Activated naive CD4-positive, alpha-beta T cell treated with Interleukin-2 at 50 U/mL for 16 hours (primary cell): ENCODE results near the gene HSD17B12.
"Not testable (repeated sequence)": the region's sequence is repeated elsewhere in the genome, so short reads cannot be mapped to it uniquely, and the experiment has no call there.

ENCODE experiments used
- DNase-seq: peaks from one replicate; pipeline ENCODE4 v3.0.0-alpha.2; 2020

The HSD17B12 gene

GRCh38 chr11:43748095-43748494 is 67.6 kb downstream of the HSD17B12 start:
- DNase-seq: no peak

- no peak for DNase-seq
These were observed 71.2 kb downstream of the HSD17B12 start for GRCh38 chr11:43751726-43752125.

- no peak for DNase-seq
These were observed 76.0 kb downstream of the HSD17B12 start for GRCh38 chr11:43756575-43756974.

- DNase-seq: no peak
These were observed 78.4 kb downstream of the HSD17B12 start for GRCh38 chr11:43758927-43759326.

- no peak for DNase-seq
These were observed 80.4 kb downstream of the HSD17B12 start for GRCh38 chr11:43760902-43761301.

GRCh38 chr11:43765194-43765593 is 84.7 kb downstream of the HSD17B12 start:
- no peak for DNase-seq

- not testable (repeated sequence) for DNase-seq
These were observed 88.1 kb downstream of the HSD17B12 start for GRCh38 chr11:43768654-43769053.

- no peak for DNase-seq
These were observed 89.6 kb downstream of the HSD17B12 start for GRCh38 chr11:43770173-43770572.

- DNase-seq: no peak
These were observed 92.2 kb downstream of the HSD17B12 start for GRCh38 chr11:43772733-43773132.

GRCh38 chr11:43774786-43775185 is 94.2 kb downstream of the HSD17B12 start:
- no peak for DNase-seq

- DNase-seq: no peak
These were observed 98.8 kb downstream of the HSD17B12 start for GRCh38 chr11:43779306-43779705.

- no peak for DNase-seq
These were observed 103.8 kb downstream of the HSD17B12 start for GRCh38 chr11:43784301-43784700.

GRCh38 chr11:43784866-43785265 is 104.3 kb downstream of the HSD17B12 start:
- no peak for DNase-seq

GRCh38 chr11:43785318-43785717 is 104.8 kb downstream of the HSD17B12 start:
- no peak for DNase-seq

- no peak for DNase-seq
These were observed 105.5 kb downstream of the HSD17B12 start for GRCh38 chr11:43786016-43786415.

GRCh38 chr11:43787824-43788223 is 107.3 kb downstream of the HSD17B12 start:
- no peak for DNase-seq

GRCh38 chr11:43788421-43788820 is 107.9 kb downstream of the HSD17B12 start:
- no peak for DNase-seq

GRCh38 chr11:43789700-43790443 is 109.3 kb downstream of the HSD17B12 start:
- DNase-seq: no peak

- DNase-seq: no peak
These were observed 109.9 kb downstream of the HSD17B12 start for GRCh38 chr11:43790444-43790794.

- DNase-seq: no peak
These were observed 116.8 kb downstream of the HSD17B12 start for GRCh38 chr11:43797337-43797736.

GRCh38 chr11:43797866-43798265 is 117.3 kb downstream of the HSD17B12 start:
- no peak for DNase-seq

- no peak for DNase-seq
These were observed 122.0 kb downstream of the HSD17B12 start for GRCh38 chr11:43802509-43802908.

GRCh38 chr11:43803766-43804165 is 123.2 kb downstream of the HSD17B12 start:
- no peak for DNase-seq

GRCh38 chr11:43806976-43807375 is 126.4 kb downstream of the HSD17B12 start:
- DNase-seq: no peak

- no peak for DNase-seq
These were observed 130.5 kb downstream of the HSD17B12 start for GRCh38 chr11:43810929-43811596.
